GM12878 (cell line): ENCODE data around the gene WDR91. TPM values are rescaled to one million over a fixed set of nuclear protein-coding genes. Genes with fewer than 3 reads are reported as not detected.

Experiments
- ATAC-seq: fragments of 200-7000 bp; cut with Tn5 transposase; 3 replicates; pipeline ENCODE4 v1.9.1; 2020; ENCODE audit warnings: mild to moderate bottlenecking, moderate library complexity
- BruUV-seq: library from RNA; stranded (reverse); fragments of 400-500 nt; replicated peaks from 2 replicates; lab custom pipeline; 2021; lab: Mats Ljungman, UMichigan
- CTCF ChIA-PET: fragments of 300-600 bp; sonication (Branson Sonifier 250); formaldehyde crosslinking; extraction: SDS; loops from one replicate; lab custom pipeline; 2021; ENCODE audit warnings: inconsistent platforms; lab: Yijun Ruan, JAX
- POLR2A ChIA-PET: fragments of 350-600 bp; formaldehyde crosslinking; extraction: SDS; loops from one replicate; lab custom pipeline; 2021; ENCODE audit warnings: inconsistent platforms; lab: Charles Lee
- RAD21 ChIA-PET: fragments of 300-600 bp; sonication (Branson Sonifier 250); formaldehyde crosslinking; loops from one replicate; lab custom pipeline; 2023; ENCODE audit warnings: antibody characterized with exemption; ENCODE audit not compliant: unreplicated experiment; lab: Charles Lee
- SMC1A ChIA-PET: fragments of 300-600 bp; sonication (Branson Sonifier 250); formaldehyde crosslinking; loops from one replicate; lab custom pipeline; 2023; ENCODE audit not compliant: unreplicated experiment, uncharacterized antibody; lab: Charles Lee
- DNase-seq: peaks from one replicate; pipeline ENCODE4 v3.0.0-alpha.2; 2011; ENCODE audit warnings: low read depth, low spot score
- FAIRE-seq: peaks from 3 replicates; lab custom pipeline; 2011; peaks lifted over from hg19 to GRCh38; lab: Jason Lieb, UNC
- H2AFZ ChIP-seq: 2 replicates; pipeline ENCODE4 v1.6.0; 2011; ENCODE audit warnings: low read depth, low read length, control low read depth; ENCODE audit not compliant: control insufficient read depth
- H3K27ac ChIP-seq: 2 replicates; pipeline ENCODE4 v1.5.1; 2011; ENCODE audit warnings: control low read depth; ENCODE audit not compliant: control insufficient read depth, insufficient read depth
- H3K27me3 ChIP-seq, 2 experiments: replicated peaks in 1 of 2; 2 replicates each; pipeline versions ENCODE4 v1.6.0 to v1.6.1; 2011; ENCODE audit warnings: low read length in 1 of 2; ENCODE audit not compliant: control insufficient read depth in 2 of 2, insufficient read depth in 2 of 2
- H3K36me3 ChIP-seq, 2 experiments: 2 replicates each; pipeline ENCODE4 v1.5.1; 2011; ENCODE audit warnings: low read length in 1 of 2; ENCODE audit not compliant: control insufficient read depth in 2 of 2, insufficient read depth in 2 of 2
- H3K4me1 ChIP-seq: 2 replicates; pipeline ENCODE4 v1.6.1; 2011; ENCODE audit warnings: mild to moderate bottlenecking, low read length, moderate library complexity, mixed read lengths; ENCODE audit not compliant: control insufficient read depth, insufficient read depth
- H3K4me2 ChIP-seq: 2 replicates; pipeline ENCODE4 v1.6.0; 2011; ENCODE audit warnings: control low read depth; ENCODE audit not compliant: control insufficient read depth, insufficient read depth
- H3K4me3 ChIP-seq: fragments of 200-600 bp; sonication (generic); 2 replicates; pipeline ENCODE4 v1.5.1; 2016
- H3K79me2 ChIP-seq: 2 replicates; pipeline ENCODE4 v1.6.0; 2011; ENCODE audit warnings: low read length; ENCODE audit not compliant: control insufficient read depth, insufficient read depth
- H3K9ac ChIP-seq: 2 replicates; pipeline ENCODE4 v1.8.0; 2011; ENCODE audit warnings: low read length, control low read depth, mixed read lengths; ENCODE audit not compliant: control insufficient read depth, insufficient read depth
- H3K9me3 ChIP-seq: replicated peaks from 3 replicates; pipeline ENCODE4 v1.5.1; 2011; ENCODE audit warnings: mild to moderate bottlenecking, low read length; ENCODE audit not compliant: control insufficient read depth, insufficient read depth
- H4K20me1 ChIP-seq: 2 replicates; pipeline ENCODE4 v1.6.0; 2011; ENCODE audit not compliant: control insufficient read depth, insufficient read depth
- BACH1 ChIP-seq: fragments of 450-650 bp; IDR thresholded peaks from 2 replicates; pipeline ENCODE4 v1.6.1; 2017; ENCODE audit warnings: mild to moderate bottlenecking, borderline replicate concordance
- BCL11A ChIP-seq: IDR thresholded peaks from 2 replicates; pipeline ENCODE4 v1.6.1; 2011; ENCODE audit warnings: low read depth, low read length
- BMI1 ChIP-seq: fragments of 450-650 bp; IDR thresholded peaks from 2 replicates; pipeline ENCODE4 v1.6.1; 2016; ENCODE audit warnings: mild to moderate bottlenecking, moderate library complexity, borderline replicate concordance
- CHD2 ChIP-seq: IDR thresholded peaks from 2 replicates; pipeline ENCODE4 v1.6.1; 2011; ENCODE audit warnings: low read depth, low read length, improper control_type of control experiment, borderline replicate concordance
- DPF2 ChIP-seq: fragments of 450-650 bp; IDR thresholded peaks from 2 replicates; pipeline ENCODE4 v1.6.1; 2017; ENCODE audit warnings: mild to moderate bottlenecking
- FOXK2 ChIP-seq: fragments of 450-650 bp; IDR thresholded peaks from 2 replicates; pipeline ENCODE4 v1.6.1; 2017; ENCODE audit warnings: mild to moderate bottlenecking, moderate library complexity
- HDAC6 ChIP-seq: fragments of 200-600 bp; sonication (generic); IDR thresholded peaks from one replicate; pipeline ENCODE4 v1.8.0; 2017; ENCODE audit warnings: antibody characterized with exemption; ENCODE audit not compliant: unreplicated experiment
- MEF2A ChIP-seq: IDR thresholded peaks from 2 replicates; pipeline ENCODE4 v1.6.1; 2011; ENCODE audit warnings: low read depth, mild to moderate bottlenecking, low read length, moderate library complexity; ENCODE audit not compliant: insufficient read depth
- MTA2 ChIP-seq: fragments of 450-650 bp; IDR thresholded peaks from 2 replicates; pipeline ENCODE4 v1.6.1; 2016; ENCODE audit warnings: low read depth, mild to moderate bottlenecking, moderate library complexity
- PAX8 ChIP-seq: fragments of 450-650 bp; IDR thresholded peaks from 2 replicates; pipeline ENCODE4 v1.6.1; 2017; ENCODE audit warnings: mild to moderate bottlenecking, moderate library complexity
- PML ChIP-seq: IDR thresholded peaks from 2 replicates; pipeline ENCODE4 v1.6.1; 2012; ENCODE audit warnings: low read length, inconsistent platforms
- POLR2A ChIP-seq: IDR thresholded peaks from 2 replicates; pipeline ENCODE4 v1.6.1; 2011; ENCODE audit warnings: low read depth, mild to moderate bottlenecking, low read length
- RBBP5 ChIP-seq: fragments of 200-600 bp; sonication (generic); conservative IDR thresholded peaks from 2 replicates; pipeline ENCODE4 v1.6.1; 2016
- RCOR1 ChIP-seq: conservative IDR thresholded peaks from 2 replicates; pipeline ENCODE4 v1.6.1; 2012; ENCODE audit warnings: low read depth, low read length, improper control_type of control experiment
- SMAD1 ChIP-seq: fragments of 450-650 bp; IDR thresholded peaks from 2 replicates; pipeline ENCODE4 v1.6.1; 2018; ENCODE audit warnings: mild to moderate bottlenecking, low read depth; ENCODE audit not compliant: partially characterized antibody
- YBX1 ChIP-seq: fragments of 450-650 bp; IDR thresholded peaks from 2 replicates; pipeline ENCODE4 v1.6.1; 2016; ENCODE audit warnings: antibody characterized with exemption
- YY1 ChIP-seq: IDR thresholded peaks from 2 replicates; pipeline ENCODE4 v1.6.1; 2011; ENCODE audit warnings: low read depth, mild to moderate bottlenecking, low read length
- ZSCAN29 ChIP-seq: fragments of 450-650 bp; IDR thresholded peaks from 2 replicates; pipeline ENCODE4 v1.6.1; 2017; ENCODE audit warnings: mild to moderate bottlenecking, moderate library complexity
- WGBS: methylation state at CpG from one replicate; pipeline ENCODE4 v1.1.6; 2016; ENCODE audit warnings: low lambda C conversion rate; ENCODE audit not compliant: insufficient replicate concordance, insufficient coverage; ENCODE audit errors: missing lambda C conversion rate; 5-methylcytosine and 5-hydroxymethylcytosine counted together
- in situ Hi-C: fragments of 300-500 bp; cut with MboI; formaldehyde crosslinking; loops from 9 replicates; pipeline ENCODE4 v1.14.3; 2018; ENCODE audit warnings: mixed read lengths
- intact Hi-C: fragments of 100-400 bp; cut with micrococcal nuclease; formaldehyde crosslinking; loops from one replicate; pipeline ENCODE4 v1.14.2; 2022; ENCODE audit not compliant: unreplicated experiment
- polyA plus RNA-seq, 11 experiments: library from polyadenylated mRNA; depleted of rRNA in 4 of 11; unstranded in 6 of 11; stranded (reverse) in 5 of 11; fragments of >200 nt; fragmentation: Nextera tagmentation in 4 of 11; fragmentation: Illumina TruSeq in 1 of 11; extraction: Ambion mirVana in 4 of 11; extraction: Trizol in 1 of 11; gene quantifications; 1 replicate in 1 of 11; 2 replicates in 10 of 11; pipeline versions ENCODE4 v1.2.1 to v1.2.3, GENCODE V29; 2011 to 2016; ENCODE audit warnings: inconsistent platforms in 2 of 11, missing spikeins in 2 of 11, low read depth in 1 of 11
- total RNA-seq, 4 experiments: library from RNA; depleted of rRNA in 3 of 4; stranded (reverse); fragments of >200 nt in 3 of 4; fragmentation: Illumina TruSeq in 1 of 4; extraction: Trizol in 1 of 4; gene quantifications; 2 replicates each; pipeline versions ENCODE4 v1.2.1 to v1.2.3, GENCODE V29; 2013 to 2021
- TF ChIP-seq, protein P1 (sequence below): fragments of 150-350 bp; IDR thresholded peaks from 2 replicates; pipeline ENCODE4 v1.6.1; 2014; ENCODE audit warnings: mild to moderate bottlenecking, low read depth, low read length

The WDR91 gene
- total and polyA plus RNA-seq, 10 of the 15 experiments (the other 5 are each of a cell fraction or from before 2014, with no cell fraction given) = 7.6 to 83.3 (median 16.5) TPM

GRCh38 chr7:135215698-135216097 lies 4.4 kb upstream of the WDR91 start:
- Histone ChIP-seq H3K9me3 (no peaks in the 10 kb centered on the region; the same call in 2 of the 3 replicates), H4K20me1 (no peaks in the 10 kb centered on the region), H3K27me3 (no peaks in the 10 kb centered on the region), H3K79me2 (peaks cover 8% of the 10 kb centered on the region), H3K4me3 (no peak overlapping the region), H3K4me2 (no peak overlapping the region), H2AFZ (no peak overlapping the region), H3K27ac (no peak overlapping the region), H3K9ac (no peak overlapping the region), H3K4me1 (peaks cover 9% of the 10 kb centered on the region), H3K36me3 (no peaks in the 10 kb centered on the region)
- no TSS peak for BruUV-seq
- TF ChIP-seq POLR2A = no peak
- no peak for TF ChIP-seq BACH1
- no peak for TF ChIP-seq RBBP5
- TF ChIP-seq HDAC6 = no peak
- TF ChIP-seq FOXK2 = no peak
- SMC1A ChIA-PET = interaction anchor here (2.3 kb wide), 1 partner anchor 11 kb away, joined by 6 read pairs; no protein-coding TSS in a partner anchor
- FAIRE-seq = no peak
- CTCF ChIA-PET = no interaction called here
- DNase-seq = no peak
- RAD21 ChIA-PET = no interaction called here
- WGBS = 71% methylated on average over 3 of the region's 3 CpGs
- intact Hi-C loops = no loop called here
- no peak for ATAC-seq
- in situ Hi-C loops = no loop called here
- POLR2A ChIA-PET = no interaction called here

GRCh38 chr7:135215180-135215579 lies 3.9 kb upstream of the WDR91 start:
- Histone ChIP-seq H3K4me2 (no peak overlapping the region), H4K20me1 (no peaks in the 10 kb centered on the region), H3K9ac (no peak overlapping the region), H2AFZ (no peak overlapping the region), H3K4me3 (no peak overlapping the region), H3K27ac (no peak overlapping the region), H3K4me1 (peaks cover 9% of the 10 kb centered on the region), H3K79me2 (peaks cover 13% of the 10 kb centered on the region), H3K27me3 (no peaks in the 10 kb centered on the region), H3K9me3 (no peaks in the 10 kb centered on the region; the same call in 2 of the 3 replicates), H3K36me3 (no peaks in the 10 kb centered on the region)
- no peak for ATAC-seq
- in situ Hi-C loops (no loop called here), intact Hi-C loops (no loop called here)
- RAD21 ChIA-PET = interaction anchor here (1.5 kb wide), 1 partner anchor 25 kb away, joined by 3 read pairs; no protein-coding TSS in a partner anchor
- SMC1A ChIA-PET = interaction anchor here (0.8 to 2.3 kb wide), 3 partner anchors 9 to 11 kb away, joined by 3 to 7 read pairs (median 6); no protein-coding TSS in a partner anchor
- no TSS peak for BruUV-seq
- 97% methylated on average over 4 of the region's 4 CpGs for WGBS
- DNase-seq = no peak
- CTCF ChIA-PET = interaction anchor here (0.8 to 0.9 kb wide), 2 partner anchors 21 to 45 kb away, joined by 3 to 4 read pairs; partner anchors contain the start of gene CYREN
- FAIRE-seq = no peak
- POLR2A ChIA-PET = no interaction called here
- TF ChIP-seq CHD2 = no peak
- TF ChIP-seq BCL11A = no peak
- TF ChIP-seq, protein P1, sequence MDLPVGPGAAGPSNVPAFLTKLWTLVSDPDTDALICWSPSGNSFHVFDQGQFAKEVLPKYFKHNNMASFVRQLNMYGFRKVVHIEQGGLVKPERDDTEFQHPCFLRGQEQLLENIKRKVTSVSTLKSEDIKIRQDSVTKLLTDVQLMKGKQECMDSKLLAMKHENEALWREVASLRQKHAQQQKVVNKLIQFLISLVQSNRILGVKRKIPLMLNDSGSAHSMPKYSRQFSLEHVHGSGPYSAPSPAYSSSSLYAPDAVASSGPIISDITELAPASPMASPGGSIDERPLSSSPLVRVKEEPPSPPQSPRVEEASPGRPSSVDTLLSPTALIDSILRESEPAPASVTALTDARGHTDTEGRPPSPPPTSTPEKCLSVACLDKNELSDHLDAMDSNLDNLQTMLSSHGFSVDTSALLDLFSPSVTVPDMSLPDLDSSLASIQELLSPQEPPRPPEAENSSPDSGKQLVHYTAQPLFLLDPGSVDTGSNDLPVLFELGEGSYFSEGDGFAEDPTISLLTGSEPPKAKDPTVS = no peak
- TF ChIP-seq MEF2A = no peak
- TF ChIP-seq YBX1 = no peak
- no peak for TF ChIP-seq PAX8
- no peak for TF ChIP-seq YY1
- TF ChIP-seq MTA2 = no peak
- TF ChIP-seq ZSCAN29 = no peak
- TF ChIP-seq BMI1 = no peak
- TF ChIP-seq DPF2 = no peak
- TF ChIP-seq PML = no peak
- TF ChIP-seq SMAD1 = no peak
- TF ChIP-seq RCOR1 = no peak
